HG02642 (cell line): ENCODE results near the gene MDFIC.

Experiments used
- ATAC-seq: cut with Tn5 transposase; IDR thresholded peaks from one replicate; pipeline ENCODE4 v1.9.1; 2021; ENCODE audit warnings: mild to moderate bottlenecking; ENCODE audit not compliant: unreplicated experiment, poor library complexity

The MDFIC gene

DNA sequence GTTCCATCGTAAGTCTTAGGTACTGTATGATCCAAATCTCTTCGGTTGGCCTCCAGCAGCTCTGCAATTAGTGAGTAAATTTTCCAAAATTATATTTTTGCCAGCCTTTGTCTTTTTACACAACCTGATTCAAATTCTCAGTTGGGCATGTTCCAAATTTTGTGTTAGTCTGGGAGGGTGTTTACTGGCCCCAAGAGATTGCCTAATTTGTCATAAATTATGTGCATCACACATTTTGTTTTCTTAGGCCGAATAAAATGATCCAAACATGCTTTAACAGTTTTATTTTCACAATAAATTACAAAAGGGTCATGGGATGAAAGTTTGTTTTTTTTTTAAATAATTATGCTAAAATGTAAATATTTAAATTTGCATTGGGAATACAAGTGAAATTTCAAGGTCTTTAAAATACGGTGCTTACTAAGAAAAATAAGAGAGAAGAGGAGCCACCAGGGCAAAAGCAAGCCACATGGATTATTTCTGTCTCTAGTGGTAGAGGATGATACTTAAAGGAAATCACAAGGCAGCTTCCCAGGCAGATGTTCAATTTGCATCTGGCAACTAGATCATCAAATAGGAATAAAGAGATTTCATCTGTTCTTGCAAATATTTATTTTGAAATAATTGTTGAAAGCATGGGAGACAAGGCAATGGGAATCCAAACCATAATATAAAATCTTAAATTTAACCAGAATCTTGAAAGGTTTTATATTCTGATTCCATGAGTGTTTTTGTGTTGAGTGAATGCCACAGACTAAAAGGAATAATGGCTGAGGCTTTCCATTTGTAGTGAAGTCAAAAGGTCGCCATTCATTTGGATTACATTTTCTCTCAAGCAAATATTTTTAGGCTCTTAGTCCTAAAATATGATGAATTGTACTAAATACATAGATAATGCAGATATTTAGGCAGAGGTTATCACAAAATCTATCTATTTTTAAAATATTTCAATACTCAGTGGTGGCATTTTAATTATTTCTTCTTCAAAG is 111.1 kb downstream of the MDFIC start:
- ATAC-seq = no peak

DNA sequence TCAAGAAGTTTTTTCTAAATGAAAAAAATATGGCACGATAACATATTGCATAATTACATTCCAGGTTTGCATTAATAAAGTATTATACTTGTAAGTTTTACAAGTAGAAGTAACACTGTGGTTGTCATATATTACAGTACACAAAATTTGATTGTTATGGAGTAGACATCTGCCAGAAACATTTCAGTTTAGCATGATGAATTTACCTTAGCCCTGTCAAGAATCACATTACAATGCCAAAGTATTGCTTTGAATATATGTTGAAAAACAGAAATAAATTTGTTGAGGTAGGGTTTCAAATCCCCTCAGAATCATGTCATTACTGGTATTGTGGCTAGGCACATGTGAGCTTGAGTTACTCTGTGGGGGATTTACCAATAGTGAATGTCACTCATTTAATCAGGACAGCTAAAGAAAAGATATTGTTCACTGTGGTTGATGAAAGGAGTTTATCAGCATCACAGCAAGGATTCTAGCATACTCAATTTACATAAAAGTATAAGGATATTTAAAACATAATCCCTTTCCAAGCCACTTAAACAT is 112.1 kb downstream of the MDFIC start:
- peak; percentile 48 for ATAC-seq

GRCh38 chr7:115034515-115034914 is 112.6 kb downstream of the MDFIC start:
- ATAC-seq = no peak

DNA sequence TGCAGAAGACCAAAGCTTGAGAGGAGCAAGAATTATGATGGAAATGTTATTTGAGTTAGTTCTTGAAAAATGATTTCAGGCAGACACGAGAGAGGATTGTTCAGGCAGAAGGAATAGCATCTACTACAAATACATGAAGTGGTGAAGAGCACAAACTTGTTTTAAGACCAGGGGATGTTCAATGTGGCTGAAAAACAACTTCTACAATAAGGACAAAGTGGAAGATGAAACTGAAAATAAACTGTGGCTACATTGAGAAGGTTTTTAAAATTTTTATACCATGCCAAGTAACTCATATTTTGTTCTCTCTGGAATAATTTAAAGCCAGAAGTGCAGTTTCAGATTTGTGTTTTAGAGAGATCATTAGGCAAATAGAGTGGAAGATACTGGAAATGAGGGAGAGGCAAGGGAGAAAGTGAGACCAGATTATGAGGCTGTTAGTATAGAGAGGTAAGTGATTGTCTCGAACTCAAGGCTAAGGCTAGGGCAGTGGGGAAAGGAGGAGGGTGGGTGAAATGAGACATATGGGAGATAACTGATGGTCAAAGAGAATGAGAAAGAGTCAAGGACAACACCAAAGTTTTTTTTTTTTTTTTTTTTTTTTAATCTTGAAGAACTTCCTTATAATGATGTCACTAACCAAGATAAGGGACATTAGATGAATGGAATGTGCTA is 115.4 kb downstream of the MDFIC start:
- ATAC-seq = peak; percentile 67

GRCh38 chr7:115038158-115038557 is 116.3 kb downstream of the MDFIC start:
- no peak for ATAC-seq

GRCh38 chr7:115040057-115040456 is 118.2 kb downstream of the MDFIC start:
- ATAC-seq = no peak

DNA sequence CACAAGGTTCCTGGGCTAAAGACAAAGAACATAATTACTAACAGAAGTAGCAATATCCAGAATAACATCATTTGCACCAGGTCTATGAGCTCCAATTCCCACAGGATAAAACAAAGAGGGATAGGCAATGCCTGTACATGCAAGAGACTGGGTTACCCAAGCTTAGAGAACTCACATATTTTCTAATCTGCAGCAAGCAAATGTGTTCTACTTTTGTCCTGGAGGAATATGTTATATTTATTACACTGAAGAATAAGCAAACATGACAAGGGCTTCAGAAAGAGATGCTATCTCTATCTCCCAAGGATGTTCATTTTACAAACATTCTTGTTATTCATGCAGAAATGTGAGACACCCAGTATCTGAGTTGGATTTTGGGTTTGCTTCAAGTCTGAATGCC is 118.6 kb downstream of the MDFIC start:
- ATAC-seq = no peak

DNA sequence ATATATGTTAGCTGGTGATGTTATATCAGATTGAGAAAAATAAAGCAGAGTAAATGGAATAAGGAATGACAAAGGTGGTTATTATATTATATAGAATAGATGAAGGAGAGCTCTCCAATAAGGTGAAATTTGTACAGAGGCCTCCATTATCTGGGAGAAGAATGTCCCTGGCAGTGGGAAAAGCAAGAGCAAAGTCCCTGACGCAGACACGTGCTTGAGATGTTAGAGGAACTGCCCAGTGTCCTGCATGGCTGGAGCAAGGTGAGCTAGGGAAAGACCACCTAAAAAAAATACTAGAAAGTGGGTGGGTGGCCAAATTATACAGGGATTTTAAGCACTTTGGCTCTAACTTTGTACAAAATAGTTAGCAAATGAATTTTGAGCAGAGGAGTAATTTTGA is 120.7 kb downstream of the MDFIC start:
- ATAC-seq = no peak

DNA sequence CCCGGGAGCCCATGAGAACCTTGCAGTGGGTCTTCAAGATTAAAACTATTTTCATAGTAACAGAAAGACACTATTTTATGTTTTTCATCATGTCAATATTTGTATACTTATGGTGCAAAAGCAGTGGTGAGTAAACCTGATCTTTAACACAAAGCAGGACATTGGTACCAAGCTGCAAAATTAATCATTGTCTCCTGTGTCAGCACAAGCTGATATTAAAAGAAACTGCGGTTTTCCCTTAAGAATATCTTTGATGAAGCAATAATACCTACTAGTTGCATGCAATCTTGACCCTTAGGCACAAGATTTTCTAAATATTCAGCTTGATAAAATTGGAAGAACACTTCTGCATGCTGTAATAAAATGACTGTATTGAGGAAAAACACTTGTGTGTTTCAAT is 121.7 kb downstream of the MDFIC start:
- ATAC-seq = no peak

GRCh38 chr7:115044224-115044623 is 122.3 kb downstream of the MDFIC start:
- ATAC-seq = no peak

DNA sequence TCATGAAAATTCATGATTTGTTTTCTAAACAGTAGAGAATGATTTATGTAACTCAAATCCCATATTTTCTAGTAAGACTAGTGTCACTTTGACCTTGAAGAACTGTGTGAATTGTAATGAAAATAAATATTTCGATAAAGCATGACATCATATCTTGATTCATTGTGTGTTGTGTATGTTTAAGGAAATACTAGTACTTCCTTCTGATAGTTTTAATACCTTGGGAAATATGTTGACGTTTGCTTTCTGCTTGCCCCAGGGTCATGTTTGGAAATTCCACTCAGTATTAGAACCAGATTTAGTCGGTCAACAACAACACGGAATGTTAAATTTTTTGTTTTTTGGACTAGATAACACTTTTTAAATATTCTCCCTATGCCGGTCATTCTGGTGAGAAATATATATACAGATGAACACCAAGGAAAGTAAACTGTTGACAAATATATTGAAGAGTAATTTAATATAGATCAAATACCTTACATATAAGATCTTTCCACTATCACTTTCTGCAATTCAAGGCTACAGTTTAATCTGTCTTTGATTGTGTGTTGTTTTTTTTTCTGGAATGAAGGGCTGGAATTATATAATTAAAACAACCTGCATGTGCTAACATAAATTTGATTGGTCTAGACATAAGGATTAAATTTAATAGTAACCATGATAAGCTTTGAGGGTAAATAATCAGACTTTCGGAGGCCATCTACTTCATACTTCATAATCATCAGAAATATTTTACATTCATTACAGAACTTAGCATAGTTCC is 126.2 kb downstream of the MDFIC start:
- no peak for ATAC-seq

GRCh38 chr7:115052706-115053105 is 130.8 kb downstream of the MDFIC start:
- no peak for ATAC-seq

- no peak for ATAC-seq
Observed at GRCh38 chr7:115054478-115055065, 132.7 kb downstream of the MDFIC start.

- ATAC-seq = no peak
Observed at GRCh38 chr7:115056019-115056418, 134.1 kb downstream of the MDFIC start.

DNA sequence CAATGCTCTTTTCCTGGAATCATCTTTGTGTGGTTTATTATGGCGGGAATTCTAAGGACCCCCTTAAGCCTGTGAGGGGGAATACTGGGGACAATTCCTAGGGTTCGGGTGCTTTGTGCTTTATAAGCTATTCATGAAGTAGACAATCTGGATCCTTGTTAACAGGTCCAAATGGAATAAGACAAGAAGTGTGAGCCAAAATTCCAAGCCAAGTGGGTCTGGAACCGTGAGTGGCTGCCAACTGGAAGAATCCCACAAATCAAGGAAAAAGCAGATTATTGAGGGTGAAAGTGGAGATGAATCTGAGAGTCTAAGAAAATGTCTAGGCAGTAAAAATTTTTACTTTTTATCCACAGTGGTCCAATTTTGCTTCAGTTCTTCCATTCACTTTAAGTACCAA is 136.8 kb downstream of the MDFIC start:
- no peak for ATAC-seq

- ATAC-seq = no peak
Observed at GRCh38 chr7:115059321-115059720, 137.4 kb downstream of the MDFIC start.

DNA sequence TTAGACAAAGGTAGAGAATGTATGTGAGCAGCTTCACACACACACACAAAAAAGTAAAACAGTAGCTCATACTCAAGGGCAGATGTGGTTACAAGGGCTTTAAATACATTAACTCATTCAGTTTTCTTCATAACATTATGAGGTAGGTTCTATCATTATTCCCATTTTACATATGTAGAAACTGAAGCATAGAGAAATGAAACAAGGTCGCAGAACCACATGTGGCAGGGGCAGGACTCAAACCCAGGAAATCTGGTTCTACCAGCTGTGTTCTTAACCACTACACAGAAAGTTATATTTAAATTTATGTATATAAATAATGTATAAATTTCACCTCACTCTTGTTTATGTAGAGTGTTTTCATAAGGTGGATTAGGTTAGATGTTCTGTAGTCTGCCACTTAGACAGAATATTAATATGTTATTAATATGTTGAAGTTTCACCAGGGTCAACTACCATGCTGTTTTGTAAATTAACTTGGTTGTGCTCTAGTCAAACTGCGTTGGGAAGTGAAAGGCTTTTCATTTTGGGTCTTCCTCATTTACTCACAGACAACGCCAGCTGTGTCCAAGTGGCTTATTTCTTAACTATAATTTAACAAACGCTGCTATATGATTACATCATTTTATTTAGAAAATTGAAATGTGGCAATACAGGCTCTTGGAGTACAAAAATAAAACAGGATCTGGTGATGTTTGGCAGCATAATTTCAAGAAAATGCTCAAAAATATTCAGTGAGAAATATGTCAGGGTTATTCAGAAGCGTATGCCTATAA is 138.4 kb downstream of the MDFIC start:
- ATAC-seq = peak; percentile 69

DNA sequence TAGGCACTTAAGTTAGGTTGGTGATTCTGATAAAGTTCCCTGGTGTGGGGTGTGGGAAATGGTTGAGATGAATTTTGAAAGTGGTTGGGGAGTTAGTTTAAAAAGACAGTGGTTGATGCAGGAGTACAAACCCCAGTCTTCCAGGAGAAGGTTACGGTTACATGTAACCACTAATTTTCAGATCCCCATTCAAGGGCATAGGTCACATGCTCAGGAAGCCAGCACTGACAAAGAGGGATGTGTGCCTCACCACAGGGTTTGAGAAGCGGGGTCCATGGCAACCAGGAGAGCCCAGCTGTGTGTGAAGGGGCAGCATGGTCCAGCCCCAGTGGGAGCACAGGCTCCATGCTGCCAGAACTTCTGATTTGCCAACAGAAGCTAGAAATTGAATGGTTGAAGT is 144.2 kb downstream of the MDFIC start:
- peak; percentile 69 for ATAC-seq

DNA sequence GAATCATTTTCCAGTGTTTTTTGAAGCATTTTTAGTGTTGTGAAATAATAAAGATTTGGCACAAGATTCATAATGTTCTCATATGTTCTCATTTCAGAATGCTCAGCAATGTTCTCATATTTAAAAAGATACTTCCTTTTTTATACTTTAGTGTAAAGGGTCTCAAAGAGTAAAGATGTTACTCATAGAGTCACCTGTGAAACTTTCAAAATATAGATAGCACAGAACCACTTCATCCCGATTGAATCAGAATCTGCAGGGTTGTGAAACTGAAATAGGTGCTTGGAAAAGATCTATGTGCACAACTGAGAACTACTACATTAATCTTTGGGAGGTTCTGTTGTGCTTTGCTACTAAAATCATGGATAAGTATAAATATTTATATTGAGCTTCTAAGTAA is 144.7 kb downstream of the MDFIC start:
- ATAC-seq = peak; percentile 61
